ENCODE results near the gene CBLN3.
"Not testable (repeated sequence)": the region's sequence is repeated elsewhere in the genome, so short reads cannot be mapped to it uniquely, and the experiment has no call there.

Gene CBLN3

DNA sequence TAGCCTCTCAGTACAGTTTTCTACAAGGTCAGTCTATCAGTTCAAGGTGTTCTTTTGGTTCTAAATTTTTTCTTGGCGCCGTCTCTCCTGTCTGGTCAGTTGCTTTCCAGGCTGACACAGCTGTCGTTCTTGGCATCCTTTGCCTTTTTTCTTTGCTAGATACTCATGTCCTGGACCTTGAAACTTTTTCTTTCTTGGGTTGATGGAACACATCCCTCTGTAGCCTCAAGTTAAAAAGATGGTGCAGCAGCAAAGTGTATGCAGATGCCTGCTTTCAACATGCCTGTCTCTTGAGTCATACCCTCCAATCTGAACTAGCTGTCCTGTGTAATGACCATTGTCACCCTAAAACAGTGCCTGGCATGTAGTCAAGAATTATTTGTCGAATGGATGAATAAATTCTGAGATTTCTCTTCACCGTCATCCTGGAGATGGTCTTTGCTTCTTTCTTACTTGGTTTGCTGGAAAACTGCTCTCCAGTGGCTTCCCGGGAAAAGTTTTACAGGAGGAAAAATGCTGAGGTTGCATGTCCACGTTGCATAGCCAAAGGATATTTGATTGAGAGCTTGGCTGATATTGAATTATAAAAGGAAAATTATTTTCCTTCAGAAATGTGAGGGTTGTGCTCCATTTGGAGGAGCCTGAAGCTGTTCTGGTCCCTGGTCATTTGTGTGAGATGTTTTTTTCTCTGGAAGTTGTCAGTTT, 26.0 kb downstream of the CBLN3 start:
- DNase-seq (ENCODE audit: low read depth in 2 of 2) = no peak

DNA sequence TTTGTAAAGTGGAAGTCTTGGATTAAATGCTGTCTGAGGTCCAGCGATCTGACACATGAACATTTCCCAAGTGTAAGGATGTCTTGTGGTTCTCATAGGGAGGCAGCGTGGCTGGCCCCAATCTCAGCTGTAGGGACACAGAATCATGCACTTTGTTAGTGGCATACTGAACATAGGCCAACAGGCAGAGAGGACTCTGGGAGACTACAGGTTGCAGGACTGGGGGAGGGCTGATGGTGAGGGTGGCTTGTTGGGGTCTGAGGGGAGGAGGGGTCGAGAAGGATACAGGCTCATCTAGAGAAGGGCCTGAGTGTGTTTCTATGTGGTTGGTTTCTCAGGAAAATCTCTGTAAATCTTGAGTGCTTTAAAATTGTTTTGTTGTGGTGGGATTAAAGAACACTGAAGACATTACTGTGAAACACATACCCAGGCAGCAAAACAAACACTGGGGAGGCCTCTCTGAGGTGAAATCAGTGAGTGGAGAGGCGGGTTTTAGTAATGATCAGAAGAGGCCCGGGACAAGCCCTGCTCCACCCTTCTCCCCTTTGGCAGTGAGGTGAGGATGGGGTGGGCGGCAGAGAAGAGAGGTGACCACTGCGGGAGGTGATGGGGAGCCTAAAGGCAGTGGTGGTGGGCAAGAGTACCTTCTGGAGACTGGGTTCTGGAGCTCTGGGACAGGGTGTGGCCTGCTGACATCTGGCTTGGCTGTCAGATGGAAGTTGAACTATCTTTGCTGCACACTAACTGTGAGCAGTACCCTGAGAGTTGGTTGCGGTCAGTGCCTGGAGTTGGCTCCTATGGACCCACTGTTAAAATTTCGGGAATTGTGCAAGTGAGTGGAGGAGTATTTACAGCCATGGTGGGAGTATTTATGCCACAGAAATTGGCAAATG, 27.4 kb downstream of the CBLN3 start:
- no peak for DNase-seq (ENCODE audit: low read depth in 2 of 2)

DNA sequence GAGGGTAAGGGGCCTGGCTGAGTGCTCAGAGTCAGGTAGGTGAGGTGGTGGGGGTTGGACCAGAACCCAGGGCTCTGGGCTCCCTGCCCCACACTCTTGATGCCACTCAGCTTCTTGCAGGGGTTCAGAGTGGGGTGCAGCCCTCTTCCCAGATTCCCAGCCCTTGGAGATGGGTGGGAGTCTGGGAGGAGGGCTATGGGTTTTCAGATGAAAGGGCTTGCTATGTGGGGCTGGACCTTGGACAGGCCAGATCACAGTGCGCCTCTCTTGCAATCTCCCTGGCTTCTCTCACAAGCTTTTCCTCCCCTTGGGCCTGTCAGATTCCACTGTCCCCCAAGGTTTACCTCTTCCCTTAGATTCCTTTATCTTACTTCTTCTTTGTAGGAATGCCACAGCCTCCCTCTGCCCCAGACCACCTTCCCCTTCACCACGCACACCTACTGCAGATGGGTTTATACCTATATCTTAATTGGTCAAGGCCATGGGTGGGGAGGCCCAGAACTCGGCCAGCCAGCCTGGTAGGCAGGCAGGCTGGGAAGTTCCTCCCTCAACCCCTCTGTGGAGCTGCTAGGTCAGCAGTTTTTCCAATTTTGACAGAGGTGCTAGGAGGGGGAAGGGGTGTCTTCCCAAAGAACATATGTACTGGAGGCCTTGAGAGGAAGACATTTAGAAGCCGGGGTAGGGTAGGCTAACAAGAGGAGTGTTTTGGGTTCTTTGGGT, 29.3 kb downstream of the CBLN3 start:
- no peak for DNase-seq (ENCODE audit: low read depth in 2 of 2)

DNA sequence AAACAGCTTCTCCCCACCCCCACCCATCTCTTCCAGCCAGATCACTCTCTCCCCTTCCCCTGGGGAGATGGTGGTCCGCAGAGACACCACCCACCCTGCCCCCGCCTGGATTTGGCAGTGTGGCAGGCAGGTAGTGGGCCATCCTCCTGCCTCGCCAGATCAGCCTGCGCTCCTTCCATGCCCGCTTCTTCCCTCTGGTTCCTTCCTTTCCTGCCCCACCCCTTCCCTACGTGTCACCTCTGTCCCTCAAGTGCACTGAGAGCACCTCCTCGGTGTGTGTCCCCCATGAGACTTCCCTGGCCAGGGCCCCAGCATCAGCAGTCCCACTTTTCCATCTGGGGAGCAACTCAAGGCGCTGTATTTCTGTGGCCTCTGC, 30.0 kb downstream of the CBLN3 start:
- no peak for DNase-seq (ENCODE audit: low read depth in 2 of 2)

DNA sequence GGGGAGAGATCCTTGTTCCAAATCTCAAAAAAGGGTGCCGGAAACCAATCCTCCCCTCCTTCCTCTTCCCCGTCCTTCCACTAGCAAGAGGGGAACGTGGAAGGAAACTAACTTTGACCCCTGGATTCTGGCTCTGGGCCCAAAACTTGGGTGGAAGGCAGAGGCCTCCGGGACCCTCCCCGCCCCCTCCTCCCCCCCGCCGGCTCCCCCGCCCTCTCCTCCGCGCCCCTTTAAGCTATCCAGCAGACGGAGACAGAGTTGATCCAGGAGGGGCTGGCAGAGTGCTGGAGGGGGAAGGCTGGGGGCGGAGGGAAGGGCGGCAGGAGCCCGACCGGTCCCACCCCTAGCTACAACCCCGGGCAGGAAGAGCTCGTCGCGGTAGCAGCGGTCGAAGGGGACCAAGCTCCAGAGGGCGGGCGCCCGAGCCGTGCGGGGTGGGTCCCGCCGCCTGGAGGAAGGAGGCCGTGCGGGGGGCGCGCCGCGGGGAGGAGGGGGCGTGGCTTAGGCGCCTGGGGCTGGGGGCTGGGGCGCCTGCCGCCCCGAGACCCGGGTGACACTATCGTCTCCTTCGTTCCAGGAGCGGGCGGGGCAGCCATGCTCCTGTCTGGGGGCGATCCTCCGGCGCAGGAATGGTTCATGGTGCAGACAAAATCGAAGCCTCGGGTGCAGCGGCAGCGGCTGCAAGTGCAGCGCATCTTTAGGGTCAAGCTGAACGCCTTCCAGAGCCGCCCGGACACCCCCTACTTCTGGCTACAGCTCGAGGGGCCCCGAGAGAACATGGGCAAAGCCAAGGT, 30.6 kb downstream of the CBLN3 start, which contains the start of gene NYNRIN:
NYNRIN (plus strand) TSS at position 351 of the 794 bp plus-strand sequence; CDS start at position 595, 244 bp downstream.
- no peak for DNase-seq (ENCODE audit: low read depth in 2 of 2)

DNA sequence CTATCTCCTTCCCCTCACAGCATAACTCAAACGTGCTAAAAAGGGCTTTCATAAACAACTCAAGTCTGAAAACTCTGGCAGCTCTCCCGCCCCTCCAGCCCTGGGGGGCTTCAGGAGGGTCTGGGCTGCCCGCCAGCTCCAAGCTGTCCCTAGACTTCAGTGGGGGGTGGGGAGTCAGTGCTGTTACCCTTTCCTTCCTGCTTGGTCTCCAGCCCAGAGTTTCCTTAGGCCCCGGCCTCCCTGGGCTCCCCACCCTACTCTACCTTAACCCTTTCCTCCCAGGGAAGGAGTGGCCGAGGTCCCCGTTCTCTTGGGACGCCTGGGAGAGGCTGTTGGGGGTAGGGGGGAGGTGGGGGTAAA, 31.2 kb downstream of the CBLN3 start:
- no peak for DNase-seq (ENCODE audit: low read depth in 2 of 2)

DNA sequence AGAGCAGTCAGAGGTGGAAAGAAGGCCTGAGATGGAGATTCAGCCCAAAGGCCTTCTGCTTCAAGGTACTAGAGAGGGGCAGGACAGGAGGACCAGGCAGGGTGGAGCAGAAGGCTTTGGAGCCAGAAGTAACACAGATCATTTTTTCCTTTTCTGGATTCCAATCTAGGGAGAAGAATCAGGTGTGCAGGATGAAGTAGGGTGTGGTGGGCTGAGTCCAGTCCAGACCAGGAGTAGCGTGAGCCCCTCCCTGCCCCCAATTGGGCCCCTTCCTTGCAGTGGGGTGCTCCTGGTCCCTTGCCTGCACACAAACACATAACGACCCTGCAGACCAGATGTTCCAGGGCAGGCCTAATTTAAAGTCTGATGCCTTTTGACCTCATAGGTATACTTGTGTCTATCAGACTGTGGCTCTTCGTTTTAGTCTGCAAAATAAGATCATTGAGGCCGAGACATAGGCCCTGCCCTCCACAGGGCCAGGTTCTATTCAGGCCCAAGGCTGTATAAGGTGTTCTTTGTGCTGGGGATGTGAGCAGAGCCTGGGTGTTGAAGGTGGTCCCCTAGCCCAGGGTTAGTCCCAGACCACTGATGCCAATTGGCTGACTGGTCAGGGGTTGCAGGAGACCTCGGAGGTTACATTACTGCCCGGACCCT, 31.7 kb downstream of the CBLN3 start:
- DNase-seq (ENCODE audit: low read depth in 2 of 2) = no peak

DNA sequence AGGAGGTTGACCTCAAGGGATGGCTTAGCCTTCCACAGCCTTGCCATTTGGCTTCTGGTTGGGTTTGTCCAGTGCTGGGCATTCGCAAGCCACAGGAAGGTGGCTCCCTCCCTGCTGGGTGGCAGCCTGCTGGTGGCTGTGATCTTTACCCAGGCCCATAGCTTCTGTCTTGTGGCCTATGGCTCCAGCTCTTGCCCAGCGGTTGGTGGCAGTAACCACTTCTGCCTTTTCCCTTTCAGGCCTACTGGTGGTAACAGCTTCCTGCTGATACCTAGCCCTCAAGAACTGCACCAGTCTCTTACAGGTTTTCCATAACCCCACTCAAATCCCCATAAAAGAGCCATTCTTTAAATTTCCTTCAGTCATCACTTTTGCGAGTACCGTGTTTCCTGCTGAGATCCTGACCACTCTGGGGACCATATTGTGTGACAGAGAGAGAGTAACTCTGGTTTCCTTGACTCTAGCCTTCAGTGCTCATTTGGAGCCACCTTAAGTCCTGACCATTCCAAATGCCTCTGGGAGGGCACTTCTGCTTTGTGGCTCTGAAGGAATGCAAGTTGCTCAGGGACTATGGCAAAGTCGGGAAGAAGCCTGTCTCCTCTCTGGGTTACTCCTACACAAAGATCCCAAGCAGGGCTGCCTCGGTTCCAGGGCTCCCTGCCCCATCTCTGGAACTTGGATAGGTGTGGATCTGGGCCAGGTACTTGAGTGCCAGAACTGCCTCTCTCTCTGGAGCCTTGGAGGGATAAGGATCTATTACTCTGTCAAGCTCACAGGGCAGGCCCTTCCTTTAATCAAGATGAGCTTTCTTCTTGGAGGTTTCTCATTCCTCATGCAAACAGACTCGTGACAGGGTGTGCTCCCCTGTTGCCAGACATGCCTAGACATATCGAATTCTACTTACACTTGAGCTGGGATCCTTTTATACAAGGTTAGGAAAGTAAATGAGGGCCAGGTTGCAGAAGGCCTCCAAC, 33.6 kb downstream of the CBLN3 start:
- no peak for DNase-seq (ENCODE audit: low read depth in 2 of 2)

DNA sequence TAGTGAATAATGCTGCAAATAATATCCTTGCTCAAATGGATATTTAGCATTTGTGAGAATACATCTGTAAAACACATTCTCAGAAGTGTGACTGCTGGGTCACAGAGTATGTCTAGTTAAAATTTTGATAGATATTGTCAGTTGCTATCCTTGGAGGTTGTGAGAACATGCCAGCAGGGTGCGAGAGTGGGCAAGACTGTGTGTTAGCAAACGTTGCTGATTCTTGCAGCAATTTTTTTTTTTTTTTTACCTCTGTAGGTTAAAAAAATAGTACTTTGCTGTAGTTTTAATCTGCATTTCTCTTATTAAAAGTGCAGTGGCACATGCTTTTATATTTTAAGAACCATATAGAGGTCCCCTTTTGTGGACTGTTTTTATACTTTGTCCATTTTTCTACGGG, 35.2 kb downstream of the CBLN3 start:
- DNase-seq (ENCODE audit: low read depth in 2 of 2) = no peak

DNA sequence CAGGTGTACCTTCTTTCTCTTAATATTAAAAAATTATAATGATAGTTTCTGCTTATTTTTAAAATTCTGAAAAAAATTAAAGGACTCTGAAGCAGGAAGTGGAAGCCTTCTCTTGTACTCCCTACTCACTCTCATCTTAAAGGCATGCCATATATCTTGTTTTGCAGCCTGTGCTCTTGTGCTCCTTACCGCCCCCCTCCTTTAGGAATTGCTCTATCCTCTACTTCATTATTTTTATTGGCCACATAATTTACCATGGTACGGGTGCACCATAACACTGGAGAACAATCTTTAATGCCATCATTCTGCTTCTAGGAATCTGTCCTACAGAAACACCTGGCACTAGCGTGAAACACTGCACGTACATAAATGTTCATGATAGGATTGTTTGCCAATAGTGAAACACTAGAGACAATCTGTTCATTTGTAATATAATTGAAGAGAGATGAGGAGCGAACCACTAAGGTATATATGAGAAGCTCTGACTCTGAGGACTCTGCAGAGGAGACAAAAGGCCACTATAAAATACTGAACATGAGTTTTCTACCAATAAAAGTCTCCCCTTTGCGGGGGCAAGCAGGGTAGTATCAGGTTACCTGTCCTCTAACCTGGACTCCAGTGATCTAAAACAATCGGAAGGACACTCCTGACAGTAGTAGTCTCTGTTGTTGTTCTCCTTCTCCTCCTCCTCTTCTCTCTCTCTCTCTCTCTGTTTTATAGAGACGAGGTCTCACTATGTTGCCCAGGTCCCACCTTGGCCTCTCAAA, 37.0 kb downstream of the CBLN3 start:
- no peak for DNase-seq (ENCODE audit: low read depth in 2 of 2)

DNA sequence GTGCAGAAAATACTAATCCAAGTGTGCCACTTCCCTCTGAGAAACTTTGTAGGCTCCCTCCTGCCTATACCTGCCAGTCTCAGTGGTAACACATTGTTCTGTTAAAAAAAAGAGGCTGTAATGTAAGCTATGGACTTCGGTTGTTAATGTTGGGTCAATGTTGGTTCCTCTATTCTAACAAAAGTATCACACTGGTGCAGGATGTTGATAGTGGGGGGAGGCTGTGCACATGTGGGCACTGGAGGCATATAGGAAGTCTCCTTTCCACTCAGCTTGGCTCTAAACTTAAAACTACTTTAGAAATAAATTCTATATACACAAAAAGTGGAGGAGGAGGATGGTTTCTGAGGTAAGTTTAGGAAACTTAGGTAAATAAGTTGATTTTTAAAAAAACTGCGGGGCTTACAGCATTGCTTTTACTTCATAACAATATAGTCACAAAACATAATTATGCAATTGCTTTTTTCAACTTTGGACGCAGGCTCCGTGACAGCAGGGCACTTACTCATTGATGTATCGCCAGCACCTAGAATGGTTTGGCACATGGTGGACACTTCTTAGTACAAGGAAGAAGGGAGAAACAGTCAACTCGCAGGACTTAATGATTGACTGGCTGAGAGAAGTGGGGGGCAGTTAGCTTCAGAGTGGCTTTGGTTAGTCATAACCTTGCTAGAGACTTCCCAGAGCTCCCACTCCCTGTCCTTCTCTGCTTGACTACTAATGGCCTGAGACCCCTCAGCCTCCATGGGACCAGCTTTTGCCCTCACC, 38.6 kb downstream of the CBLN3 start:
- no peak for DNase-seq (ENCODE audit: low read depth in 2 of 2)

DNA sequence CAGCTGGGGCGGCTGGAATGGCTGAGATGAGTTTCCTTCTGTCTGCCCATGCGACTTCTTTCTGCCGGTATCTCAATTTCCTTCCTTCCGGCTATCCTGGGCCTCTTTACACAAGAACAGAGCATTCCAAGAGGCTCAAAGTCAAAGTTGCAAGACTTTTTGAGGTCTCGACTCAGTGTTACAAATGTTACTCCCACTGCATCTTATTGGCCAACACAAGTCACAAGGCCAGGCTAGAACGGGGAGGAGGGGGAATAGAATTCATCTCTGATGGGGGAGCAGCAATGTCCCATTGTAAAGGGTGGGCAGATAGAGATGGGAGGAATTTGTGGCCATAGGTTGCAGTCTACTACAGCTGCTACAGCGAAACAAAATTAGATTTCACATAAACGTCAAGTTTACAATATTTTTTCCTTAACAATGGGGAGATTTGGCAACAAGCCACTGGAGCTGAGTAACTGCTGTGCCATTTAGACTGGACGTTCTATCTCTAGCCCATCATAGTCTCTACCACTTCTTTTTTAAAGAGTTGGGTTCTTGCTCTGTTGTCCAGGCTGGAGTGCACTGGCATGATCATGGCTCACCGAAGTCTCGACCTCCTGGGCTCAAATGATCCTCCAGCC, 40.1 kb downstream of the CBLN3 start:
- DNase-seq (ENCODE audit: low read depth in 2 of 2) = no peak

DNA sequence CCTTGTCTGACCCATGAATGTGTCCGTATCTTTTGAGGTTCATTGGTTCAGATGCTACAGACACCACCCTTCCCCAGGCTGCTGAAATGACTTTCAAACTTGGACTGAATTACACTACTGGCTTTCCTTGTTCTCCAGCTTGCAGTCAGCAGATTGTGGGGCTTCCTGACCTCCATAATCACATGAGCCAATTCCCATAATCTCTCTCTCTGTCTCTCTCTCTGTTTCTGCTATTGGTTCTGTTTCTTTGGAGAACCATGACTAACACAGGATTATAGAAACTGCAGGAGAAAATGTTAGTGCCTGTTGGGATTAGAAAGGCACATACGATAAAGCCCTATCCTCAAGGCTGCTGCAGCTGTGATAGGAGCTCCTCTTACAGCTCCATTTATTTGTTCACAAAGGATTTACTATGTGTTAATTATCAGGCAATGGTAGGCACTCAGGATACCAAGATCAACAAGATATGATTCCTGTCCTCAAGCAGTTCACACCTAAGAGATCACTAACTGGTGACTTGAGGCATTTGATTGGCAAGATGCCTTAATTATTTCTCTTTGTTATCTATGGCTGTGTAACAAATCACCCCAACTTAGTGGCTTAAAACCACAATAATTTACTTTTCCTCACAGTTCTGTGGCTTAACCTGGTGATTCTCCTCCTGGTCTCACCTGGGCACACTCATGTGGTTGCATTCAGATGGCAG, 40.8 kb downstream of the CBLN3 start:
- no peak for DNase-seq (ENCODE audit: low read depth in 2 of 2)

DNA sequence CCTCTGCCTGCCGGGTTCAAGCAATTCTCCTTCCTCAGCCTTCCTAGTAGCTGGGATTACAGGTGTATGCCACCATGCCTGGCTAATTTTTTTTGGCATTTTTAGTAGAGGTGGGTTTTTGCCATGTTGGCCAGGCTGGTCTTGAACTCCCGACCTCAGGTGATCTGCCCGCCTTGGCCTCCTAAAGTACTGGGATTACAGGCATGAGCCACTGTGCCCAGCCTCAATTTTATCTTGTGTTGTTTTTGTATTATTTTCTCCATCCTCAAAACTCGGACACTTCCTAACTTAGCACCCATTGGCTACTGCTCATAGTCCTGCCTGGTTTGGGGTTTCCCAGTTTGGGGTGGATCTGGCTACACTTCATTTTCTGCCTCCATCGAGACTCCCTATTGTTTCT, 41.9 kb downstream of the CBLN3 start:
- not testable (repeated sequence) for DNase-seq (ENCODE audit: low read depth in 2 of 2)

DNA sequence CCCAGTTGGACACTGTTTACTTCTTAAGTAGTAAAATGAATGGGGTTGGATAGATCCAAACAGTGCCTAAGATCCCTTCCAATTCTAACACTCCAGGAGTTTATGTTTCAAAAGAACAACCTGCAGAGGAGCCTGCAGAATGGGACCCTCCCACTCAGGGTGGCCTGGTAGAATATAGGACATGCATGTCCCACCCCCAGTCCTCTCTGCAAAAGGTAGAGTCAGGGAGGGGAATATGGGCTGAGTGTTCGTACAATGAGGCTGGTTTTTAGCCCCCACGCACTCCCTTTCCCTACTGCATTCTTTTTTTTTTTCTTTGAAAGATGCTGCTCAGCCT, 42.5 kb downstream of the CBLN3 start:
- DNase-seq (ENCODE audit: low read depth in 2 of 2) = no peak

DNA sequence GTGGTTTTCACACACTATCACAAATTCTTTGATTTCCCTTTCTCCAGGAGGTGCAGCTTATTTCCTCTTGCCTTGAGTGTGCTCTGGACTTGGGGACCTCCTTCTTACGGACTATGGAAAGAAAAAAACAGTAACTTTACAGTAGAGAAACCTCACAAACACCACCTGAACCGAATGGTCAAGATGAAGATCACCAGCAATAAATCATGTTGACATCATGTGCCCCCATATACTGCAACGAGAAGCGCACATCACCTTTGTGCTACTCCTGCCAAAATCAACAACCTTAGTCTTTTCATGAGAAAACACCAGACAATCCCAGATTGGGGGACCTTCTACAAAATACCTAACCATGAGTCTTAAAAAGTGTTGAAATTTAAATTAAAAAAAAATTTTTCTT, 43.9 kb downstream of the CBLN3 start:
- no peak for DNase-seq (ENCODE audit: low read depth in 2 of 2)

DNA sequence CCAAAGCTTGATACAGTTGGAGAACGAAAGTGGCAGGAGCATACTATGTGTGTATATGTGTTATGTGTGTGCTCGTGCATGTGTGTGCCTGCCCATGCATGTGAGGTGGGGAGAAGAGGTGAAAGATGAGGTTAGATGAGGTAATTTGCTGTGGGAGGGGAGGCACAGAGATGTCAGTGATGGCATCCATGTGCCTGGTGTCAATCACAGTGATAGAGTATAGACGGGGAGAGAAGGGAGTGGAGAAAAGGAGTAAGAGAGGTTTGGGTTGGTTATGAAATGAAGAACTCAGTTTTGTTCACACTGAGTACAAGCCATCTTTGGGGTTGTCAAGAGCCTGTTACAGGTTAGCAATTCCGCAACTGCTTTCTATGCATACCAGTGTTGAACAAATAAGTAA, 45.3 kb downstream of the CBLN3 start:
- no peak for DNase-seq (ENCODE audit: low read depth in 2 of 2)

DNA sequence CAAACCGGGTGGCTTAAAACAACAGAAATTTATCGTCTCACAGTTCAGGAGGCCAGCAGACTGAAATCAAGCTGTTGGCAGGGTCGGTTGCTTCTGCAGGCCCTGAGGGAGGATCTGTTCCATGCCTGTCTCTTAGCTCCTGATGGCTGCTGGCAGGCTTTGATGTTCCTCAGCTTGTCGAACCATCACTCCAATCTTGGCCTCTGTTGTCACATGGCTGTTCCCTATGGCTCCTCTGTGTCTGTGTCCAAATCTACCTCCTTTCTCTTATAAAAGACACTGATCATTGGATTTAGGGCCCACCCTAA, 47.5 kb downstream of the CBLN3 start:
- no peak for DNase-seq (ENCODE audit: low read depth in 2 of 2)

Measured in stimulated activated CD8-positive, alpha-beta memory T cell treated with anti-CD3 and anti-CD28 coated beads, Interleukin-7, amount 100 ng/mL, for 1 hour (primary cell).